Lower leg skin (tissue), 3 donors: ENCODE data around the gene DSPP.

ENCODE experiments used
- CTCF ChIP-seq, 3 donors: fragments of 450-650 bp; IDR thresholded peaks; one replicate each; pipeline ENCODE4 v1.5.1; 2016; ENCODE audit warnings: antibody characterized with exemption in 3 of 3, mild to moderate bottlenecking in 3 of 3, moderate library complexity in 2 of 3
- POLR2A ChIP-seq, 2 donors: fragments of 450-650 bp; IDR thresholded peaks; one replicate each; pipeline ENCODE4 v1.6.1; 2016 to 2017; ENCODE audit warnings: antibody characterized with exemption in 2 of 2, mild to moderate bottlenecking in 1 of 2, moderate library complexity in 1 of 2

- TF ChIP-seq CTCF (IDR thresholded peaks at IDR 0.05) (no peak), POLR2A (IDR thresholded peaks at IDR 0.05) (no peak)
Measured at GRCh38 chr4:87657525-87657924, 49.2 kb downstream of the DSPP start.
